PC-3 (cell line): Measurements from ENCODE around the gene STAP1. TPM values are rescaled to one million over a fixed set of nuclear protein-coding genes. Genes with fewer than 3 reads are reported as not detected.

Source experiments
- ATAC-seq: fragments of 200-7000 bp; cut with Tn5 transposase; 2 replicates; pipeline ENCODE4 v1.9.1; 2020; ENCODE audit warnings: mild to moderate bottlenecking, moderate library complexity
- BruUV-seq: library from RNA; stranded (reverse); fragments of 400-500 nt; replicated peaks from 2 replicates; lab custom pipeline; 2021; lab: Mats Ljungman, UMichigan
- CTCF ChIA-PET: fragments of 300-600 bp; sonication (Branson Sonifier 250); formaldehyde crosslinking; loops from one replicate; lab custom pipeline; 2022; ENCODE audit warnings: antibody characterized with exemption; lab: Charles Lee
- POLR2A ChIA-PET: fragments of 300-600 bp; sonication (Branson Sonifier 250); formaldehyde crosslinking; loops from one replicate; lab custom pipeline; 2022; ENCODE audit warnings: antibody characterized with exemption; ENCODE audit not compliant: unreplicated experiment; lab: Charles Lee
- DNase-seq: peaks from one replicate; pipeline ENCODE4 v3.0.0-alpha.2; 2015
- H2AFZ ChIP-seq: fragments of 300-600 bp; sonication (generic); 2 replicates; pipeline ENCODE4 v1.6.0; 2016; ENCODE audit warnings: antibody characterized with exemption, low read length
- H3F3A ChIP-seq: fragments of 300-600 bp; sonication (generic); one replicate; pipeline ENCODE4 v1.6.0; 2017; ENCODE audit warnings: antibody characterized with exemption, low read length, control low read depth, mild to moderate bottlenecking; ENCODE audit not compliant: unreplicated experiment
- H3K27ac ChIP-seq: fragments of 300-600 bp; sonication (generic); 2 replicates; pipeline ENCODE4 v1.5.1; 2016; ENCODE audit warnings: mild to moderate bottlenecking, low read length
- H3K27me3 ChIP-seq: fragments of 300-600 bp; sonication (generic); 2 replicates; pipeline ENCODE4 v1.6.1; 2016; ENCODE audit warnings: low read length, mixed read lengths
- H3K36me3 ChIP-seq: fragments of 300-600 bp; sonication (generic); 2 replicates; pipeline ENCODE4 v1.6.1; 2016; ENCODE audit warnings: low read depth, mixed run types, low read length, mixed read lengths
- H3K4me1 ChIP-seq: fragments of 300-600 bp; sonication (generic); 2 replicates; pipeline ENCODE4 v1.5.1; 2016; ENCODE audit warnings: low read length; ENCODE audit not compliant: insufficient read depth
- H3K4me2 ChIP-seq: fragments of 300-600 bp; sonication (generic); 2 replicates; pipeline ENCODE4 v1.6.0; 2016; ENCODE audit warnings: low read length
- H3K4me3 ChIP-seq: fragments of 300-600 bp; sonication (generic); 2 replicates; pipeline ENCODE4 v1.5.1; 2016; ENCODE audit warnings: mild to moderate bottlenecking, low read length, mixed read lengths
- H3K79me2 ChIP-seq: fragments of 300-600 bp; sonication (generic); 2 replicates; pipeline ENCODE4 v1.6.1; 2017; ENCODE audit warnings: low read length, mixed read lengths
- H3K9ac ChIP-seq: fragments of 300-600 bp; sonication (generic); 2 replicates; pipeline ENCODE4 v1.6.0; 2016; ENCODE audit warnings: mild to moderate bottlenecking, low read length
- H3K9me2 ChIP-seq: fragments of 300-600 bp; sonication (generic); replicated peaks from 2 replicates; pipeline ENCODE4 v1.6.1; 2016; ENCODE audit warnings: mixed run types, low read length, mixed read lengths
- H3K9me3 ChIP-seq: fragments of 300-600 bp; sonication (generic); 2 replicates; pipeline ENCODE4 v1.6.1; 2016; ENCODE audit warnings: low read length, mixed read lengths
- H4K20me1 ChIP-seq: fragments of 300-600 bp; sonication (generic); 2 replicates; pipeline ENCODE4 v1.6.1; 2016; ENCODE audit warnings: low read length, mixed read lengths
- EZH2 ChIP-seq: fragments of 300-600 bp; sonication (generic); IDR thresholded peaks from one replicate; pipeline ENCODE4 v1.6.1; 2017; ENCODE audit warnings: antibody characterized with exemption, mild to moderate bottlenecking, low read length; ENCODE audit not compliant: unreplicated experiment
- EZH2phosphoT487 ChIP-seq: fragments of 300-600 bp; sonication (generic); IDR thresholded peaks from 2 replicates; pipeline ENCODE4 v1.6.1; 2018; ENCODE audit warnings: mild to moderate bottlenecking, antibody characterized with exemption, low read length, borderline replicate concordance
- intact Hi-C: fragments of 100-400 bp; cut with micrococcal nuclease; formaldehyde crosslinking; loops from 2 replicates; pipeline ENCODE4 v1.9.0; 2023
- total RNA-seq: library from RNA; depleted of rRNA; stranded (reverse); fragments of >200 nt; gene quantifications from 2 replicates; pipeline ENCODE4 v1.2.3, GENCODE V29; 2014
- TF ChIP-seq, protein P1 (sequence below): fragments of 300-600 bp; sonication (generic); conservative IDR thresholded peaks from 2 replicates; pipeline ENCODE4 v1.5.1; 2017; ENCODE audit warnings: antibody characterized with exemption, low read depth, mild to moderate bottlenecking, low read length

The STAP1 gene
- total RNA-seq, 1 experiment from 2014 or later: not detected

DNA sequence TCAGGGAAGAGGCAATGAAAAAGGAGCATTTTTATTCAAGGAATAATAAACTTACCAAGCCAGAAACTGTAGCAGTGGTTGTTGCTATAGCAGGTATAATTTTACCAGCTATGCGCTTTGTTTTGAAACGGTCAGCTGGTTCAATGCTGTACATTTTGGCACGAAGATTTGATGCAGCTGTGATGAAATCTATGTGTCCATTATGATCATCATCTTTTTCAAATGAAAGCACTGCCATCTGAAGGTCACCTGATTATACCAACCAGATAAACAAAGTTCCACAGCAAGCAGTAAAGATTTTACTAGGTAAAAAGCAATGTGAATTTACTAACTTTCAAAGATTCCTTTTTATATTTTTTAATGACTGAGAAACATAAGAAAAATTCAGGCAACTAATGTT is 66.4 kb downstream of the STAP1 start:
- ChIA-PET CTCF (no interaction called here), POLR2A (no interaction called here)

DNA sequence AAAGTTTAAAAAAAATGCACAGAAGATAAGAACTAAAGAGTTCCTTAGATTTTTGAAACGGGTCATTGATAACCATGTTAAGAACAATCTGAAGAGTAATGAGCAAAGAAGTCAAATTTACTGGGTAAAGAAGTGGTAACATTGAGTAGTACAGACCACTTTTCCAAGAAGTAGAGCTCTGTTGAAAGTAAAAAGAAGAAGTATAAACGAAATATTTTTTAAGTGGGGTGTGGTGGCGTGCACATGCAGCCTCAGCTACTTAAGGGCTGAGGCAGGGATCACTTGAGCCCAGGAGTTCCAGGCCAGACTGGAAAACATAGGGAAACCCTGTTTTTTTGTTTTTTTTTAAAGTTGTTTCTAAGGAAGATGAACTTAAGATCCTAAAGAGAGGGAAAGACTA is 74.0 kb downstream of the STAP1 start:
- H3K4me3 ChIP-seq: no peak overlapping the region
- H3K4me2 ChIP-seq: no peak overlapping the region
- no peaks in the 10 kb centered on the region for H3K9me3 ChIP-seq
- H3K27me3 ChIP-seq: no peaks in the 10 kb centered on the region
- POLR2A ChIA-PET: no interaction called here
- H3F3A ChIP-seq: no peaks in the 10 kb centered on the region
- H3K79me2 ChIP-seq: no peaks in the 10 kb centered on the region
- H3K27ac ChIP-seq: no peak overlapping the region
- intact Hi-C loops: no loop called here
- peaks cover 64% of the 10 kb centered on the region for H3K36me3 ChIP-seq
- TF ChIP-seq, protein P1, sequence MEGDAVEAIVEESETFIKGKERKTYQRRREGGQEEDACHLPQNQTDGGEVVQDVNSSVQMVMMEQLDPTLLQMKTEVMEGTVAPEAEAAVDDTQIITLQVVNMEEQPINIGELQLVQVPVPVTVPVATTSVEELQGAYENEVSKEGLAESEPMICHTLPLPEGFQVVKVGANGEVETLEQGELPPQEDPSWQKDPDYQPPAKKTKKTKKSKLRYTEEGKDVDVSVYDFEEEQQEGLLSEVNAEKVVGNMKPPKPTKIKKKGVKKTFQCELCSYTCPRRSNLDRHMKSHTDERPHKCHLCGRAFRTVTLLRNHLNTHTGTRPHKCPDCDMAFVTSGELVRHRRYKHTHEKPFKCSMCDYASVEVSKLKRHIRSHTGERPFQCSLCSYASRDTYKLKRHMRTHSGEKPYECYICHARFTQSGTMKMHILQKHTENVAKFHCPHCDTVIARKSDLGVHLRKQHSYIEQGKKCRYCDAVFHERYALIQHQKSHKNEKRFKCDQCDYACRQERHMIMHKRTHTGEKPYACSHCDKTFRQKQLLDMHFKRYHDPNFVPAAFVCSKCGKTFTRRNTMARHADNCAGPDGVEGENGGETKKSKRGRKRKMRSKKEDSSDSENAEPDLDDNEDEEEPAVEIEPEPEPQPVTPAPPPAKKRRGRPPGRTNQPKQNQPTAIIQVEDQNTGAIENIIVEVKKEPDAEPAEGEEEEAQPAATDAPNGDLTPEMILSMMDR: no peak
- TF ChIP-seq EZH2phosphoT487: no peak
- no peak overlapping the region for H2AFZ ChIP-seq
- CTCF ChIA-PET: no interaction called here
- BruUV-seq: no TSS peak
- 0 out of 2 replicates have a peak, but pooled peaks cover 8% of the 10 kb centered on the region for H3K4me1 ChIP-seq
- DNase-seq: no peak
- H3K9me2 ChIP-seq: no peaks in the 10 kb centered on the region
- H4K20me1 ChIP-seq: no peaks in the 10 kb centered on the region
- no peak overlapping the region for H3K9ac ChIP-seq
- no peak for ATAC-seq

More for the DNA sequence above, 66.4 kb downstream of the STAP1 start:
- no peaks in the 10 kb centered on the region for H3K4me1 ChIP-seq
- no peak for TF ChIP-seq EZH2
- TF ChIP-seq EZH2phosphoT487: no peak
- H3K4me3 ChIP-seq: no peak overlapping the region
- H2AFZ ChIP-seq: no peak overlapping the region
- no peaks in the 10 kb centered on the region for H3K79me2 ChIP-seq
- ATAC-seq (no peak), DNase-seq (no peak)
- H3F3A ChIP-seq: no peaks in the 10 kb centered on the region
- H3K9me3 ChIP-seq: no peaks in the 10 kb centered on the region
- intact Hi-C loops: no loop called here
- no peaks in the 10 kb centered on the region for H4K20me1 ChIP-seq
- H3K4me2 ChIP-seq: no peak overlapping the region
- no peak overlapping the region for H3K27ac ChIP-seq
- no peaks in the 10 kb centered on the region for H3K27me3 ChIP-seq
- BruUV-seq: no TSS peak
- H3K9me2 ChIP-seq: no peaks in the 10 kb centered on the region
- peaks cover 68% of the 10 kb centered on the region for H3K36me3 ChIP-seq
- no peak overlapping the region for H3K9ac ChIP-seq

GRCh38 chr4:67634741-67635140 is 76.2 kb downstream of the STAP1 start:
- TF ChIP-seq EZH2phosphoT487 (no peak), EZH2 (no peak)
- TF ChIP-seq, protein P1: no peak
- BruUV-seq: no TSS peak
- Histone ChIP-seq H3K27ac (no peak overlapping the region), H3K4me2 (no peak overlapping the region), H3K9ac (no peak overlapping the region), H3K27me3 (no peaks in the 10 kb centered on the region), H2AFZ (no peak overlapping the region), H3K9me3 (no peaks in the 10 kb centered on the region), H3K9me2 (no peaks in the 10 kb centered on the region), H3K36me3 (peaks cover 59% of the 10 kb centered on the region), H4K20me1 (no peaks in the 10 kb centered on the region), H3F3A (no peaks in the 10 kb centered on the region), H3K4me3 (no peak overlapping the region), H3K79me2 (no peaks in the 10 kb centered on the region), H3K4me1 (0 out of 2 replicates have a peak, but pooled peaks cover 8% of the 10 kb centered on the region)
- DNase-seq (peak; percentile 10), ATAC-seq (peak; percentile 80)
- ChIA-PET CTCF (no interaction called here), POLR2A (no interaction called here)
- intact Hi-C loops: no loop called here
